GM19099 (cell line): ENCODE results near the gene NINL.

Experiments
- POLR2A ChIP-seq: IDR thresholded peaks from 3 replicates; pipeline ENCODE4 v1.6.1; 2011; ENCODE audit warnings: low read depth; ENCODE audit not compliant: insufficient read length; ENCODE audit errors: extremely low read depth

NINL gene

DNA sequence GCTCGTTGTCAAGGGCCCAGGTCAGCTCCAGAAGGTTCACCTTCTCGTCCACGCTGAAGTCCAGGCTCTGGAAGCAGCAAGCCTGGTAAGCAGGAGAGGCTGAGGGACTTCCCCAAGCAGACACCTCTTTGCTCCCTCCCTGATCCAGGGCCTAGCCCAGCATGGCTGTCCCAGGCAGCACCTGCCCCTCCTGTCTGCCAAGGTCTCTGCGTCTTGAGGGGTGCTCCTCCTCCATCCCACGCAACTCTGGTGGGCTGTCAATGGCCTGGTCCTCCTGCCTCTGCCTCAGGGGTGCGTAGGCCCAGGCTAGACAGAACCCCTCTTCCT lies 87.1 kb downstream of the NINL start:
- no peak for TF ChIP-seq POLR2A

GRCh38 chr20:25497586-25498279 lies 87.6 kb downstream of the NINL start:
- TF ChIP-seq POLR2A: no peak

- TF ChIP-seq POLR2A: no peak
These were observed 88.3 kb downstream of the NINL start for GRCh38 chr20:25496968-25497401.

- no peak for TF ChIP-seq POLR2A
These were observed 89.0 kb downstream of the NINL start for GRCh38 chr20:25496165-25496967.

GRCh38 chr20:25495189-25495824 lies 90.0 kb downstream of the NINL start:
- TF ChIP-seq POLR2A: no peak

GRCh38 chr20:25494506-25495188 lies 90.7 kb downstream of the NINL start:
- TF ChIP-seq POLR2A: no peak

DNA sequence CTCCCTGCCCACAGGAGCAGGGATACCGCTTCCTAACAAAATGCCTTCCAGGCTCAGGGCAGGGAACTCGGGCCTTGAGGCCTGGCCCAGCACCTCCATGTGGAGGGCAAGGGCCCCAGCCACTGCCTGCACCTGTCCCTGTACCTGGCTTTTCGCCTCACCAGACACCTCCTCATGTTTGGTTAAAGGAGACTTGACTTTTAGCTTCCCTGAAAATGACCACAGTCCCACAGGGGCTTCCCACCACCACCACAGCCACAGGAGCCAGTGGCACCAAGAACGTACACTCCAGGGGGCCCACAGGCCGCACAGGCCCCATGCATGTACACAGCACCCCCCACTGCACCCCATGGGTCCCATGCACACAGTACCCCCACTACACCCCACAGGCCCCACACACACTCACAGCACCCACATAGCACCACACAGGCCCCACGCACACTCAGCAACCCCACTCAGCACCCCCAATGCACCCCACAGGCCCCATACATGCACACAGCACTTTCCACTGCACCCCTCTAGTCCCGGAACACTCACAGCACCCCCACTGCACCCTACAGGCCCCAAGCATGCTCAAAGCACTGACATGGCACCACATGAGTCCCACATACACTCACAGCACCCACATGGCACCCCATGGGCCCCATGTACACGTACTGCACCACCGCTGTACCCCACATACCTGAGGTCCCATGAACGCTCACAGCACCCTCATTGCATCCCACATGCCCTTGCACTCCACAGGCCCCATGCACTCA lies 91.4 kb downstream of the NINL start:
- no peak for TF ChIP-seq POLR2A

- TF ChIP-seq POLR2A: no peak
These were observed 92.2 kb downstream of the NINL start for GRCh38 chr20:25493137-25493536.

- no peak for TF ChIP-seq POLR2A
These were observed 93.8 kb downstream of the NINL start for GRCh38 chr20:25491446-25492038.

DNA sequence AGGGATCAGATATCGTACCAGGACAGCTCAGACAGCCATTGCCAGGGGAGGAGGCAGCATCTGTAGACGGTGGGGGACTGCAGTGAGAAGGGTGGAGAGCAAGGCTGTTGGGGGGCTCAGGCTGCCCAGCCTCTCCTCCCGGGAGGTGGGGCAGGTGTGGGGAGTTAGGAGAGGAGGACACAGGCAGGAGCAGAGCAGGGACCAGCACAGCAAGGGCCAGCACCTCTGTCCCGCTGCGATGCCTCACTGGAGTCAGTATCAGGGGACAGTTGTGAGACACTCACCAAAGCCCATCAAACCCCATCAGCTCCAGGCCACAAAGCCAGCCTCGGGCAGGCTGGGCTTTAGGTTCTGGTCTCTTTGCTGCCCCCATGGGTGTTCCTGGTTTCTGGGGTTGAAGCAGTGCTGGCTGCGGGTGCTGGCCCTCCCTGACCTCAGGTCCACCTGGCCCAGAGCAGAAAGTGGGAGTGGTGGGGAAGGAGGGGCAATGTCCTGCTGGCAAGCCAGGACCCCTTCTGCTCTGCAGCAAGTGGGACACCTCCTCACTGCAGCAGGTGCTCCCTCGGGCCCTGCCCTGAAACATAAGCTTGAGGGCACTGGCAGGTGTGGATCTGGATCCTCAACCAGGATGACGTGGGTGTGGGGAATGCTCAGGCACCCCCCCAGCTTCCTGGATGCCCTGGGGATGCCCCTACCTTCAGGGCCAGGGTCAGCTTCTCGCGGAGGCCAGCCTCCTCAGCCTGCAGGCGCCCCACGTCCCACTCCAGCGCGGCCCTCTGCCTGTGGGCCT lies 94.5 kb downstream of the NINL start:
- no peak for TF ChIP-seq POLR2A

DNA sequence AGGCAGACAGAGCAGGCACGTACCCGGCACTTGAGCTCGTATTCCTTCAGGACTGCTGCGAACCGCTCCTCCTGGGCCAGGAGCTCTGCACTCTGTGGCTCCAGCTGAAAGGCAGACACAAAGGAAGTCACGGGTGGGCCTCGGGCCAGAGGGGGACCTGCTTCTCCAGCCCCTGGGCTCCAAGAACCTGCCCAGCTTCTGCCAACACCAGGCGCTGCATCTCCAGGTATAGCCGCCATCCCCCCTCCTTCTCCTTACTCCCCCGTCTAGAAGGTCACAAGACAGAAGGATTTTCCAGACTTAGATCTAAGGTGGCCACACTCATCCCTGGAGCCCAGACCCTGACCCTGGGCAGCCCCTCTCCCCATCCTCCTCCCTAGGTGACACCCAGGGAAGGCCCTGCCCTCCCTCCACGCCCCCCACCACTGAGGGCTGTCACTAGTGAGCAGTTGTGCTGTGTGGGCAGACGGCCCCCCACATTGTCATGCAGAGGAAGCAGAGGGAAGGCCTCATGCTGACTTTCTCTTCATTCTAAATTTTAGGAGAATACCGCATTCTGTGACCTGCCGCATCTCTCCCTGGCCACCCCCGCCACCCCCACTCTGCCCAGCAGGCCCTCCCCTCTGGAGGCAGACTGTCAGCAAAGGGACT lies 96.0 kb downstream of the NINL start:
- no peak for TF ChIP-seq POLR2A

DNA sequence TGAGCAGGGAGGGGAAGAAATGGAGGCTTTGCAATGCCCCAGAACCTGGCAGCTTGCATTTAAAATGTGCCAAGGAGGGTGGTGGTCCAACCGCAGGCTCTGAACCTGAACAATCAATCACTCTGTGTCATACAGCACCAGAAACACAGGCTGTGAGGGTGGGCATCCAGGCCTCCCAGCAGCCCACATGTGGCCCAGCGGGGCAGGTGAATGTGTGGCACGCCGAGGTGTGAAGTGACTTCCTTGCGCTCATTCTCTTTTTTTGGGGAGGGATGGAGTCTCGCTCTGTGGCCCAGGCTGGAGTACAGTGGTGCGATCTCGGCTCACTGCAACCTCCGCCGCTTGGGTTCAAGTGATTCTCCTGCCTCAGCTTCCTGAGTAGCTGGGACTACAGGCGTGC lies 97.4 kb downstream of the NINL start:
- TF ChIP-seq POLR2A: no peak

- no peak for TF ChIP-seq POLR2A
These were observed 98.0 kb downstream of the NINL start for GRCh38 chr20:25487306-25487705.

- TF ChIP-seq POLR2A: no peak
These were observed 99.0 kb downstream of the NINL start for GRCh38 chr20:25486377-25486776.

DNA sequence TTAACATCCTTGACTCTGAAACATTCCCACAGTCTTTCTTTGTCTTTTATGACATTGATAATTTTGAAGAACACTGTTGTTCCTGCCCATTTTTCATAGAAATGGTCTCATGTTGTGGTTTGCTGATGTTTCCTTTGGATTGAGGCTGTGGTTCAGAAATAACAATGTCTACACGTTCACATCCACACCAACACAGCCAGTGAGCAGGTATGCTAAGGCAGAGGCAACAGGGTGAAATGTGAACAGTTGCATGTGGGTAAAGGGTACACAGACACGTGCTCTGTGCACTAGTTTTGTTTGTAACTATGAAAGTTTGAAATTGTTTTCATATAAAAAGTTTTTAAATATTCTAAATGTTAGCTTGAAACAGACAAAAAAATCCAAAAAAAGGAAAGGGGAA lies 99.5 kb downstream of the NINL start:
- TF ChIP-seq POLR2A: no peak
